WTC11 (cell line): ENCODE results near the gene BRD1.
A peak's percentile ranks its signal among the peaks of the same experiment; 100 is the strongest.

Experiments
- ATF2 ChIP-seq: sonication (generic); formaldehyde crosslinking; IDR thresholded peaks from 2 replicates; pipeline ENCODE4 v1.8.1; 2022; ENCODE audit warnings: low read depth, missing genetic modification reagents, borderline replicate concordance
- CTCF ChIP-seq: fragments of 200-600 bp; IDR thresholded peaks from 2 replicates; pipeline ENCODE4 v1.8.0; 2022; ENCODE audit warnings: antibody characterized with exemption
- E2F5 ChIP-seq: sonication (generic); formaldehyde crosslinking; IDR thresholded peaks from 2 replicates; pipeline ENCODE4 v1.8.1; 2022; ENCODE audit warnings: mild to moderate bottlenecking, moderate library complexity, missing genetic modification reagents
- ETV6 ChIP-seq: sonication (generic); formaldehyde crosslinking; IDR thresholded peaks from 2 replicates; pipeline ENCODE4 v1.8.1; 2022; ENCODE audit warnings: mild to moderate bottlenecking, missing genetic modification reagents
- FOXP1 ChIP-seq: sonication (generic); formaldehyde crosslinking; IDR thresholded peaks from 2 replicates; pipeline ENCODE4 v1.8.0; 2022; ENCODE audit warnings: missing genetic modification reagents, mild to moderate bottlenecking, moderate library complexity, borderline replicate concordance
- HMGA2 ChIP-seq: fragments of 250-450 bp; sonication (Bioruptor Pico); IDR thresholded peaks from 2 replicates; pipeline ENCODE4 v1.4.0; 2021; ENCODE audit warnings: mild to moderate bottlenecking, moderate library complexity
- HMGXB4 ChIP-seq: sonication (generic); formaldehyde crosslinking; IDR thresholded peaks from 2 replicates; pipeline ENCODE4 v1.8.1; 2023; ENCODE audit warnings: mild to moderate bottlenecking, moderate library complexity, missing genetic modification reagents
- IRF1 ChIP-seq: sonication (generic); formaldehyde crosslinking; IDR thresholded peaks from 2 replicates; pipeline ENCODE4 v1.8.0; 2023; ENCODE audit warnings: missing genetic modification reagents
- IRF2 ChIP-seq: sonication (generic); formaldehyde crosslinking; IDR thresholded peaks from 2 replicates; pipeline ENCODE4 v1.8.0; 2022; ENCODE audit warnings: low read depth, missing genetic modification reagents, borderline replicate concordance
- KAT7 ChIP-seq: sonication (generic); formaldehyde crosslinking; IDR thresholded peaks from 2 replicates; pipeline ENCODE4 v1.8.1; 2023; ENCODE audit warnings: missing genetic modification reagents, mild to moderate bottlenecking, borderline replicate concordance
- NFE2L1 ChIP-seq: sonication (generic); formaldehyde crosslinking; IDR thresholded peaks from 2 replicates; pipeline ENCODE4 v1.8.1; 2023; ENCODE audit warnings: missing genetic modification reagents
- NFYB ChIP-seq: sonication (generic); formaldehyde crosslinking; conservative IDR thresholded peaks from 2 replicates; pipeline ENCODE4 v1.8.0; 2022; ENCODE audit warnings: low read depth, missing genetic modification reagents
- RORB ChIP-seq: fragments of 250-450 bp; sonication (Bioruptor Pico); IDR thresholded peaks from 2 replicates; pipeline ENCODE4 v1.9.0; 2021; ENCODE audit warnings: mild to moderate bottlenecking
- USF2 ChIP-seq: sonication (generic); formaldehyde crosslinking; IDR thresholded peaks from 2 replicates; pipeline ENCODE4 v1.8.1; 2023; ENCODE audit warnings: mild to moderate bottlenecking, missing genetic modification reagents, moderate library complexity

GRCh38 chr22:49825944-49826602, 1.6 kb downstream of the BRD1 start:
- TF ChIP-seq CTCF (no peak), USF2 (CRISPR knock-in tag) (no peak), IRF1 (no peak), ATF2 (CRISPR knock-in tag) (no peak), RORB (CRISPR knock-in tag) (no peak), FOXP1 (CRISPR knock-in tag) (no peak), E2F5 (CRISPR knock-in tag) (no peak), ETV6 (CRISPR knock-in tag) (no peak), NFYB (CRISPR knock-in tag) (no peak), IRF2 (no peak), HMGA2 (CRISPR knock-in tag) (no peak), HMGXB4 (CRISPR knock-in tag) (peak; percentile 5; the same call in 1 of the 2 replicates), NFE2L1 (CRISPR knock-in tag) (no peak), KAT7 (CRISPR knock-in tag) (no peak)
